ENCODE measurements around the gene IQCH.

- TF ChIP-seq CTCF (IDR thresholded peaks at IDR 0.05), result no peak
- TF ChIP-seq JUN (CRISPR knock-in tag; IDR thresholded peaks at IDR 0.05), result no peak
- TF ChIP-seq TP53 (CRISPR knock-in tag; IDR thresholded peaks at IDR 0.05), result no peak
Observed at GRCh38 chr15:67380921-67381320, 126.3 kb downstream of the IQCH start.
